Prostate gland (tissue), 2 donors: ENCODE measurements around the gene DUSP22. TPM values are rescaled to one million over a fixed set of nuclear protein-coding genes. Genes with fewer than 3 reads are reported as not detected.

ENCODE experiments used
- DNase-seq: peaks from one replicate; pipeline ENCODE4 v3.0.0-alpha.2; 2019; ENCODE audit warnings: low spot score
- H3K27ac ChIP-seq, 2 donors: fragments of 200-600 bp; sonication (generic); 2 replicates each; pipeline ENCODE4 v1.5.1; 2017 to 2019
- H3K27me3 ChIP-seq: fragments of 200-600 bp; sonication (generic); replicated peaks from 2 replicates; pipeline ENCODE4 v1.5.1; 2019; ENCODE audit not compliant: insufficient read depth
- H3K36me3 ChIP-seq, 2 donors: fragments of 200-600 bp; sonication (generic); 1 replicate in 1 of 2; 2 replicates in 1 of 2; pipeline versions ENCODE4 v1.5.1 to v1.8.1; 2017 to 2019
- H3K4me1 ChIP-seq: fragments of 200-600 bp; sonication (generic); replicated peaks from 2 replicates; pipeline ENCODE4 v1.5.1; 2019
- H3K4me3 ChIP-seq, 2 donors: fragments of 200-600 bp; sonication (generic); 2 replicates each; pipeline ENCODE4 v1.5.1; 2017 to 2019
- H3K9me3 ChIP-seq: fragments of 200-600 bp; sonication (generic); 2 replicates; pipeline ENCODE4 v1.5.1; 2017
- CTCF ChIP-seq, 4 experiments: fragments of 200-600 bp in 2 of 4; fragments of 450-650 bp in 2 of 4; sonication (generic) in 2 of 4; IDR thresholded peaks; 1 replicate in 3 of 4; 2 replicates in 1 of 4; pipeline ENCODE4 v1.5.1; 2016 to 2019; ENCODE audit warnings: antibody characterized with exemption in 4 of 4, mild to moderate bottlenecking in 2 of 4, moderate library complexity in 2 of 4
- POLR2A ChIP-seq: fragments of 450-650 bp; IDR thresholded peaks from one replicate; pipeline ENCODE4 v1.6.1; 2016; ENCODE audit warnings: antibody characterized with exemption, mild to moderate bottlenecking
- POLR2AphosphoS5 ChIP-seq: sonication (generic); formaldehyde crosslinking; IDR thresholded peaks from one replicate; pipeline ENCODE4 v1.6.1; 2017; ENCODE audit warnings: antibody characterized with exemption
- WGBS: methylation state at CpG from one replicate; pipeline ENCODE4 v1.1.5; 2018; 5-methylcytosine and 5-hydroxymethylcytosine counted together
- intact Hi-C: fragments of 100-400 bp; cut with DNase I; formaldehyde crosslinking; loops from one replicate; pipeline ENCODE4 v1.14.2; 2022
- total RNA-seq, 2 donors: library from RNA; depleted of rRNA; stranded (reverse); fragments of >200 nt; gene quantifications; one replicate each; pipeline ENCODE4 v1.1.0, GENCODE V29; 2016

Gene DUSP22
- total RNA-seq, 2 donors from 2014 or later: 29.8 to 95.8 TPM

DNA sequence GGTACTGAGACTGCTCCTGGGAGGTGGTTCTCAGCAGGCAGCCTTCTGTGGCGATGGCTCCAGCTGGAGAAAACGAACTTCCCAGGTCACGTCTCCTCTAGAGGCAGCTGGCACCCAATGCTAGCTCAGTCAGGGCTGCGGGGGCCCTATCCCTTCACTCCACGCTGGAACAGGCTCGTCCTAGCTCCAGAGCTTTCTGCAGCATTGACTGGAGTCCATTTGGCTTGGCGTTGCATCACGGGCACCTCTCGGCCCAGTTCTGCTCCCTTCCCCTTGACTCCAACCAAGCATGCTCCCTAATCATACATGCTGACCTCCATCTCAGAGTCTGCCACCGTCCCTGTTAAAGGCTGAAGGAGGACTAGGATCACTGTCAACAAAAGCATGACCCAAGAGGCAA is 93.3 kb downstream of the DUSP22 start:
- intact Hi-C loops: no loop called here
- H3K27me3 ChIP-seq: peaks cover 17% of the 10 kb centered on the region

DNA sequence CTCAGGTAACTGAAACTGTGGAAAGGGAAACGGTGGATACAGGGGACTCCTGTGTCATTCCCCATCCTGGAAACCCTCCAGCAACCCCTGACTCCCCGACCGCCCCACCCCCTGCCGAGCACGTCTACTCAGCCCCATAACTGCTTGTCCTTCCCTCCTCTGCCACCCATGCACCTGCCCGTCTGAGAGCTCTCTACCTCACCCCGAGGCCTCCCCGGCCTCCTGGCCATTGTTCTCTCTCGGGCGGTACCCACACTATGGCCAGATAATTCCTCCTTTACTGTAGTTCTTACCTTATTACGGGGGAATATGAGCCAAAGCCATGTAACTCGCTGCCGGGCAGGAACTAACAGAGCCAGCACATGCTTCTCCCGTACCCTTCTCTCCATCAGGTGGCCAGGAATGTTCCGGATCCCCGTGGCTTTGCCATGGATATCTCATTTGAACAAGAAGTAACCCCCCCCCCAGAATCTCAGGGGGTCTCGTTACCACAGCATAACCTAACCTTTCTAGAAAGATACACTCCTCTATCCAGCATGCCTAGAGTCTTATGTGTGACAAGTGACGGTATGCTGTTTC is 94.5 kb downstream of the DUSP22 start:
- Histone ChIP-seq H3K4me3 (no peak overlapping the region), H3K27me3 (peaks cover 23% of the 10 kb centered on the region), H3K36me3 (no peaks in the 10 kb centered on the region), H3K27ac (no peak overlapping the region), H3K9me3 (no peaks in the 10 kb centered on the region), H3K4me1 (no peaks in the 10 kb centered on the region)
- intact Hi-C loops: no loop called here
- 83% methylated on average over 18 of the region's 18 CpGs for WGBS
- DNase-seq: no peak
- TF ChIP-seq POLR2A: no peak
- TF ChIP-seq CTCF (IDR thresholded peaks at IDR 0.05): no peak
- TF ChIP-seq POLR2AphosphoS5: no peak

More for the DNA sequence above, 93.3 kb downstream of the DUSP22 start:
- Histone ChIP-seq H3K9me3 (no peaks in the 10 kb centered on the region), H3K36me3 (no peaks in the 10 kb centered on the region), H3K4me3 (no peak overlapping the region), H3K27ac (no peak overlapping the region), H3K4me1 (no peaks in the 10 kb centered on the region)
- TF ChIP-seq POLR2A: no peak
- no peak for TF ChIP-seq CTCF (IDR thresholded peaks at IDR 0.05)
- TF ChIP-seq POLR2AphosphoS5: no peak
- WGBS: 88% methylated on average over 10 of the region's 10 CpGs
- DNase-seq: no peak

DNA sequence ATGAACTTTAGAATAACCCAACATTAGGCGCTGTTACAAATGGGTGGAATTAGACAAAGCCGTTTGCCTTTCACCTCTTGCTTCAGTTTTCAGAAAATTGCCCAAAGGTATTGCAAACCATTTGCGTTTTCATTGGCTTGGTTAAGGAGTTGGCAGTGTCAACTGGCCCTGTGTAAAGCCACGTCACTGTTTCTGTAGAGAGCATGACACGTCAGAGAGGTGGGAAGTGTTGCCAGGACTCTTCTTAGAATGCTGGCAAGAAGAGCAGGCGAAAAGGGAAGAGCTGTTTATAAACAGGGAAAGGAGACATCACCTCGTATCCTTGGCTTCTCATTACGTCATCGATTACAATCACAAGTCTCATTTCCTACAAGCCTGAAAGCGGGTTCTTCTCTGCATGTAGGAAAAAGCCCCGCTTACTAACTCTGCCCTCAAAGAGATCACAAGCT is 95.0 kb downstream of the DUSP22 start:
- 46% methylated on average over 11 of the region's 11 CpGs for WGBS
- H3K27me3 ChIP-seq: peaks cover 29% of the 10 kb centered on the region
- intact Hi-C loops: no loop called here

DNA sequence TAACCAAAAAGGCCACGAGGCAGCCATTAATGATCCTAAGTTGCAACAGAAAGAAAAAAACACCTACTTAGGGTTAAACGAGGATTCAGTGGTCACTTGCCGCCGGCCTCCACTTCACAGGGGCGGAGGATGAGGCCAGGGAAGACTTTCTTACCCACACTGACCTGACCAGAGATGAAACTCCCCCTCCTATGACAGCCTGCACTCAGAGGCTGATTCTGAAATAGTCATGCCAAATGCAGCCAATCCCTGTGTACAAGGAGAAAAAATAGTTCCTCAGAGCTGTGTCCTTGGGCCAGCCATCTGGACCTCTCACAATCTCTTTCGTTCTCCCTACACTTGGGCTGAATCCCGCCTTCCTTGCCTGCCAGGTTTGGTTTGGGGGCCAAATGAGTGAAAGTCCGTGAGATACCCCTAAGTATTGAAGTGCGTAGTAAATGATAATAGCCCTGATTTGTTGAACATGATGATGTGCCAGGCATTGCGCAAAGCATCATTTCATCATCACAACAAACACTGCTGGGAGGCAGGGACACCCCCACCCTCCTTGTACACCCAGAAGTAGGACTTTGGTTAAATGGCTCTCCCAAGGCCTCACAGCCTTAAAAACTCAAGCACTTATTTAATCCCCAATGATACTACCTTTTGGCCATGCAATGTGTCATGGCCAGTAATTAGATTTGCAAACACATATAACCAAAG is 96.1 kb downstream of the DUSP22 start:
- whole genome bisulfite sequencing: 79% methylated on average over 10 of the region's 10 CpGs
- Histone ChIP-seq H3K4me3 (no peak overlapping the region), H3K36me3 (no peaks in the 10 kb centered on the region), H3K27me3 (peaks cover 39% of the 10 kb centered on the region), H3K27ac (no peak overlapping the region), H3K4me1 (peaks cover 5% of the 10 kb centered on the region), H3K9me3 (no peaks in the 10 kb centered on the region)
- no peak for TF ChIP-seq POLR2A
- no peak for TF ChIP-seq CTCF (IDR thresholded peaks at IDR 0.05)
- no peak for TF ChIP-seq POLR2AphosphoS5
- intact Hi-C loops: no loop called here
- DNase-seq: no peak

More for the DNA sequence above, 95.0 kb downstream of the DUSP22 start:
- DNase-seq: no peak
- Histone ChIP-seq H3K9me3 (no peaks in the 10 kb centered on the region), H3K4me1 (peaks cover 4% of the 10 kb centered on the region), H3K4me3 (no peak overlapping the region), H3K36me3 (no peaks in the 10 kb centered on the region), H3K27ac (no peak overlapping the region)
- TF ChIP-seq CTCF (IDR thresholded peaks at IDR 0.05): no peak
- no peak for TF ChIP-seq POLR2AphosphoS5
- no peak for TF ChIP-seq POLR2A

DNA sequence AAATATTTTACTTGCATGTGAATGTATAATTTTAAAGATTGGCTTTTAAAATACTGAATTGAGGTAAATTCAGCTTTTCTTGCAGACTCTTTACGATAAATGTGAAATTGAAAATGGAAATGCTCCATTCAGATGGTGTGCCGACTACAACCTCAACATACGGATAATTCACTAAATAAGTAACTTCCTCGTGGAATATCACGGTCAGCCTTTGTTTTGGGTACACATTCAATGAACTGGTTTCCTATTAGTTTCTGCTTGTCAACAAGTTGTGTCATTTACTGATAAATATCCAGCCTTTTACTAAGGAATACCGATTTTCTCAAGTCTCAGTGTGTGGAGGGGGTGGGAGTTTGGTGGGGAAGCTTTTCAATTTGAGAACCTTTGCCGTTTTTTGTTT is 96.9 kb downstream of the DUSP22 start:
- no peak for TF ChIP-seq POLR2A
- TF ChIP-seq POLR2AphosphoS5: no peak
- no peak for TF ChIP-seq CTCF (IDR thresholded peaks at IDR 0.05)
- WGBS: 79% methylated on average over 7 of the region's 7 CpGs
- Histone ChIP-seq H3K4me3 (no peak overlapping the region), H3K27me3 (peaks cover 45% of the 10 kb centered on the region), H3K4me1 (peaks cover 5% of the 10 kb centered on the region), H3K36me3 (no peaks in the 10 kb centered on the region), H3K27ac (no peak overlapping the region), H3K9me3 (no peaks in the 10 kb centered on the region)
- no peak for DNase-seq
- intact Hi-C loops: no loop called here
